D721Med (cell line): Measurements from ENCODE around the gene ARHGEF10L.

Source experiments
- DNase-seq: peaks from one replicate; pipeline ENCODE4 v3.0.0; 2011; ENCODE audit warnings: low spot score; ENCODE audit not compliant: insufficient read length
- FAIRE-seq: peaks from 2 replicates; lab custom pipeline; 2011; peaks lifted over from hg19 to GRCh38; lab: Jason Lieb, UNC
- CTCF ChIP-seq: IDR thresholded peaks from 2 replicates; pipeline ENCODE4 v1.5.1; 2012; ENCODE audit warnings: mild to moderate bottlenecking, control low read depth; ENCODE audit not compliant: insufficient read depth; ENCODE audit errors: missing control alignments

ARHGEF10L gene

GRCh38 chr1:17570228-17570627 lies 30.7 kb downstream of the ARHGEF10L start:
- DNase-seq (no peak), FAIRE-seq (no peak)
- TF ChIP-seq CTCF, result no peak

GRCh38 chr1:17572264-17572985 lies 32.9 kb downstream of the ARHGEF10L start:
- DNase-seq (no peak), FAIRE-seq (no peak)
- TF ChIP-seq CTCF, result no peak

GRCh38 chr1:17573518-17574041 lies 34.1 kb downstream of the ARHGEF10L start:
- no peak for TF ChIP-seq CTCF
- DNase-seq, result no peak
- FAIRE-seq, result no peak

- DNase-seq (no peak), FAIRE-seq (no peak)
Measured at GRCh38 chr1:17574516-17574915, 35.0 kb downstream of the ARHGEF10L start.

GRCh38 chr1:17575797-17576518 lies 36.5 kb downstream of the ARHGEF10L start:
- FAIRE-seq, result no peak
- DNase-seq, result no peak
- no peak for TF ChIP-seq CTCF

More at GRCh38 chr1:17574516-17574915, 35.0 kb downstream of the ARHGEF10L start:
- no peak for TF ChIP-seq CTCF

GRCh38 chr1:17576519-17576853 lies 37.0 kb downstream of the ARHGEF10L start:
- FAIRE-seq, result no peak
- DNase-seq, result no peak
- TF ChIP-seq CTCF, result no peak

- TF ChIP-seq CTCF, result no peak
- FAIRE-seq, result no peak
- DNase-seq, result no peak
Measured at GRCh38 chr1:17577907-17578297, 38.4 kb downstream of the ARHGEF10L start.
